ENCODE data around the gene SMARCC2. TPM values are rescaled to one million over a fixed set of nuclear protein-coding genes. Genes with fewer than 3 reads are reported as not detected.
A peak's percentile ranks its signal among the peaks of the same experiment; 100 is the strongest.
"Not testable (repeated sequence)": the region's sequence is repeated elsewhere in the genome, so short reads cannot be mapped to it uniquely, and the experiment has no call there.

SMARCC2 gene
- total RNA-seq, 2 experiments from 2014 or later, result 162 to 174 TPM

- no peak overlapping the region for H3K4me3 Mint-ChIP-seq
- no peak for DNase-seq
- H3K4me1 Mint-ChIP-seq, result peaks cover 1% of the 10 kb centered on the region
- peaks cover 5% of the 10 kb centered on the region for H3K36me3 Mint-ChIP-seq
- no peaks in the 10 kb centered on the region for H3K9me3 Mint-ChIP-seq
- POLR2A ChIA-PET, result interaction anchor here (0.7 kb wide), 1 partner anchor 403 kb away, joined by 3 read pairs; no protein-coding TSS in a partner anchor
- no peak for ATAC-seq (ENCODE audit: low read depth)
- no peaks in the 10 kb centered on the region for H3K27me3 Mint-ChIP-seq
- no peak overlapping the region for H3K27ac Mint-ChIP-seq
Observed at GRCh38 chr12:56202838-56203237, 13.6 kb upstream of the SMARCC2 start.

GRCh38 chr12:56202366-56202765 lies 13.1 kb upstream of the SMARCC2 start:
- H3K27ac Mint-ChIP-seq, result no peak overlapping the region
- H3K4me1 Mint-ChIP-seq, result peaks cover 1% of the 10 kb centered on the region
- no peaks in the 10 kb centered on the region for H3K9me3 Mint-ChIP-seq
- H3K4me3 Mint-ChIP-seq, result no peak overlapping the region
- no peak for ATAC-seq (ENCODE audit: low read depth)
- DNase-seq, result no peak
- POLR2A ChIA-PET, result interaction anchor here (1.7 kb wide), 1 partner anchor 20 kb away, joined by 3 read pairs; the partner anchor contains the start of gene RNF41
- peaks cover 5% of the 10 kb centered on the region for H3K36me3 Mint-ChIP-seq
- H3K27me3 Mint-ChIP-seq, result no peaks in the 10 kb centered on the region

DNA sequence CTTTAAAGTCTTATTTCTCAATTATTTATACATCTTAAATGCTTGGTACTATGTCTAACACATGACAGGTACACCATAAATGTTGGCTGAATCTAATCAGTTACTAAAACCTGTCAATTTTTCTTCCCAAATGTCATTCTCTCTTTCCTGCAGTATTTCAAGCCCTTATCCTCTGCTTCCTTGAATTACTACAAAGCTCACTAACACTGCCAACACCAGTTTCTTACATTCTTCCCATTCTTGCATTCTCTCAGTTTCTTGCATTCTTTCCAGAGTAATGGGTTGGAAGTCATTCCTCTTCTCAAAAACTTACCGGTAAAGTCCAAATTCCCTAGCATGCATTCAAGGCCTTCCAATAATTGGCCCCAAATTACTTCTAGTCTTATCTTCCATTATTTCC lies 9.6 kb upstream of the SMARCC2 start:
- H3K27me3 Mint-ChIP-seq, result no peaks in the 10 kb centered on the region
- H3K27ac Mint-ChIP-seq, result no peak overlapping the region
- H3K4me1 Mint-ChIP-seq, result no peaks in the 10 kb centered on the region
- peaks cover 2% of the 10 kb centered on the region for H3K36me3 Mint-ChIP-seq
- no peak overlapping the region for H3K4me3 Mint-ChIP-seq
- ATAC-seq (ENCODE audit: low read depth) (no peak), DNase-seq (no peak)
- no peaks in the 10 kb centered on the region for H3K9me3 Mint-ChIP-seq
- POLR2A ChIA-PET, result interaction anchor here (1.4 kb wide), 1 partner anchor 10 kb away, joined by 3 read pairs; the partner anchor contains the start of gene SMARCC2

DNA sequence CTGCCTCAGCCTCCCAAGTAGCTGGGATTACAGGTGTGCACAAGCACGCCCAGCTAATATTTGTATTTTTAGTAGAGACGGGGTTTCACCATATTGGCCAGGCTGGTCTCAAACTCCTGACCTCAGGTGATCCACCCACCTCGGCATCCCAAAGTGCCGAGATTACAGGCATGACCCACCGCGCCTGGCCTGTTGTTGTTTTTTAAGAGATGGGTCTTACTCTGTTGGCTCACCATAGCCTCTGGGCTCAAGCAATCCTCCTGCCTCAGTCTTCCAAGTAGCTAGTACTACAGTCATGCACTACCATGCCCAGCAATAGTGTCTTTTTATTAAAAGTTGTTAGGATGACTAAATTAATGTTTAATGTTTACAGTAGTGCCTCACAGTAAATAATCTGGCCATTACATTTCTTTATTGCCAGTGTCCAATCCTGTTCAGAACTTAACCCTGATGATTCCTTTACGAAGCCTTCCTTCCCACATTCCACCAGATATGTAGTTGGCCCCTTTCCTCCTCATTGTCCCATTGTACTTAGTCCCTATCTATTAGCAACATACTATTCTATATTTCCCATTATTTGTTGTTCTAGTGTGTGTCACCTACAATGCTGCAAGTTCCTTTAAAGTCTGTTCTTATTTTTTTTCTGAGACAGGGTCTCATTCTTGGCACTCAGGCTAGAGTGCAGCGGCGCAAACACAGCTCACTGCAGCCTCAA lies 8.8 kb upstream of the SMARCC2 start:
- peaks cover 7% of the 10 kb centered on the region for H3K36me3 Mint-ChIP-seq
- no peak overlapping the region for H3K4me3 Mint-ChIP-seq
- DNase-seq (no peak), ATAC-seq (ENCODE audit: low read depth) (no peak)
- H3K27ac Mint-ChIP-seq, result no peak overlapping the region
- H3K4me1 Mint-ChIP-seq, result peaks cover 5% of the 10 kb centered on the region
- H3K9me3 Mint-ChIP-seq, result no peaks in the 10 kb centered on the region
- POLR2A ChIA-PET, result interaction anchor here (1.4 kb wide), 1 partner anchor 9 kb away, joined by 3 read pairs; the partner anchor contains the start of gene SMARCC2
- H3K27me3 Mint-ChIP-seq, result no peaks in the 10 kb centered on the region

DNA sequence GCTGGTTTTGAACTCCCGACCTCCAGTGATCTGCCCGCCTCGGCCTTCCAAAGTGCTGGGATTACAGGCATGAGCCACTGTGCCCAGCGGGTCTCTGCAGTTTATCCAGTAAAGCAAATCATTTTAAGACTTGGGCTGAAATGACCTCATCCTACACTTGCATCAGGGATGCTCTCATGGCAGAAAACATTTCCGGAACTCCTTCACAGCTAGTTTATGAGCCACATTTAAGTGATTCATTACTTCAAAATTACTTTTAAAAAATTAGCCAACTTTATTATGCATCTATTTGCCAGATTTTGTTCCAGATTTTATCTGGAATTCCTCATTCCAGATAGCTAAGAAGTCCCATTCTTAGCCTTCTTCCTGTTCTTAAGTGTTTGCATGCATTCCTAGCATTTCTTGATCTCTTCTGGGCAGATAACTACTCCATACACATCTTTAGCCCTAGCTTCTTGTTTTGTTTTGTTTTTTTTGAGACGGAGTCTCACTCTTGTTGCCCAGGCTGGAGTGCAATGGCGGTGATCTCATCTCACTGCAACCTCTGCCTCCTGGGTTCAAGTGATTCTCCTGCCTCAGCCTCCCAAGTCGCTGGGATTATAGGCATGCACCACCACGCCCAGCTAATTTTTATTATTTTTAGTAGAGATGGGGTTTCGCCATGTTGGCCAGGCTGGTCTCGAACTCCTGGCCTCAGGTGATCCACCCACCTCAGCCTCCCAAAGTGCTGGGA lies 7.7 kb upstream of the SMARCC2 start:
- H3K27ac Mint-ChIP-seq, H3K4me3 Mint-ChIP-seq: not testable (repeated sequence)

GRCh38 chr12:56193025-56193578 lies 3.8 kb upstream of the SMARCC2 start:
- Mint-ChIP-seq H3K9me3 (no peaks in the 10 kb centered on the region), H3K4me3 (peak overlapping the region; percentile 26), H3K36me3 (peaks cover 8% of the 10 kb centered on the region), H3K27me3 (peaks cover 2% of the 10 kb centered on the region), H3K27ac (peak overlapping the region; percentile 85), H3K4me1 (peaks cover 27% of the 10 kb centered on the region)
- no peak for DNase-seq
- ATAC-seq (ENCODE audit: low read depth), result no peak
- POLR2A ChIA-PET, result interaction anchor here (0.6 kb wide), 1 partner anchor 68 kb away, joined by 5 read pairs; no protein-coding TSS in a partner anchor

More for the DNA sequence above, 7.7 kb upstream of the SMARCC2 start:
- POLR2A ChIA-PET, result interaction anchor here (0.7 to 1.0 kb wide), 3 partner anchors 60 to 123 kb away, joined by 3 read pairs; partner anchors contain the start of gene ZC3H10
- not testable (repeated sequence) for DNase-seq; H3K27me3 Mint-ChIP-seq; H3K9me3 Mint-ChIP-seq; H3K36me3 Mint-ChIP-seq; ATAC-seq (ENCODE audit: low read depth)
- peaks cover 12% of the 10 kb centered on the region for H3K4me1 Mint-ChIP-seq

GRCh38 chr12:56192582-56192981 lies 3.3 kb upstream of the SMARCC2 start:
- Mint-ChIP-seq H3K27ac (no peak overlapping the region), H3K4me3 (no peak overlapping the region)
- POLR2A ChIA-PET, result no interaction called here

DNA sequence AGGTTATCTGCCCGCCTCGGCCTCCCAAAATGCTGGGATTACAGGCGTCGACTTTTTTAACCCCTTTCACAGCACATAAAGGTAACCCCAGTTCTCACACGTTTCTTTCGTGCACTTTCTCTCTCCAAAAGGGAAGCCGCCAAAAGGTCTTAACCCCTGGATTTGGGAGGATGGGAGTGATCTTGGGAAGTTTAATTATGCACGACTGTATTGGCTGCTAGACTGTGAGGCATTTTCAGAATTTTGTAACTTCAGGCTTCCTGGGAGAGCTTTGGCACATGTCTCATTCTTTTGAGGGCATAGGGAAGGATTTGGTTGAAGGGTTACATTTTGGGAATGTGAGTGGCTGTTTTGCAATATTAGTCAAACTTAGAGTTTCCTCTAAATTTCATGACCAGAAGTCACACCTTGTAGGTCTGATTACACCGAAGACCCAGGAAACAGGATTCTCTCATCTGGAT lies 1.4 kb upstream of the SMARCC2 start:
- ATAC-seq (ENCODE audit: low read depth) (no peak), DNase-seq (no peak)
- H3K9me3 Mint-ChIP-seq, result no peaks in the 10 kb centered on the region
- H3K27ac Mint-ChIP-seq, result peak overlapping the region; percentile 98
- peak overlapping the region; percentile 99 for H3K4me3 Mint-ChIP-seq
- H3K4me1 Mint-ChIP-seq, result peaks cover 46% of the 10 kb centered on the region
- POLR2A ChIA-PET, result interaction anchor here (1.2 to 6.2 kb wide), 5 partner anchors 30 to 73 kb away, joined by 3 to 86 read pairs (median 66); partner anchors contain the start of genes ESYT1, MYL6, RNF41 and ZC3H10
- H3K36me3 Mint-ChIP-seq, result peaks cover 16% of the 10 kb centered on the region
- H3K27me3 Mint-ChIP-seq, result peaks cover 2% of the 10 kb centered on the region

More at GRCh38 chr12:56192582-56192981, 3.3 kb upstream of the SMARCC2 start:
- Mint-ChIP-seq H3K4me1 (peaks cover 33% of the 10 kb centered on the region), H3K9me3 (no peaks in the 10 kb centered on the region), H3K27me3 (peaks cover 2% of the 10 kb centered on the region), H3K36me3 (peaks cover 8% of the 10 kb centered on the region)
- ATAC-seq (ENCODE audit: low read depth) (no peak), DNase-seq (no peak)

- Mint-ChIP-seq H3K4me3 (peak overlapping the region; percentile 99), H3K27ac (peak overlapping the region; percentile 98), H3K4me1 (peaks cover 47% of the 10 kb centered on the region), H3K27me3 (peaks cover 2% of the 10 kb centered on the region), H3K9me3 (no peaks in the 10 kb centered on the region), H3K36me3 (peaks cover 18% of the 10 kb centered on the region)
- peak; percentile 41 for ATAC-seq (ENCODE audit: low read depth)
- DNase-seq, result peak; percentile 87
- POLR2A ChIA-PET, result interaction anchor here (0.5 to 6.2 kb wide), 28 partner anchors 9 to 459 kb away, joined by 3 to 86 read pairs (median 4); partner anchors contain the start of genes ANKRD52, CNPY2, CS and ESYT1
Observed at GRCh38 chr12:56189918-56190694, 823 bp upstream of the SMARCC2 start.

GRCh38 chr12:56188778-56189098 lies 545 bp downstream of the SMARCC2 start:
- DNase-seq, result no peak
- ATAC-seq (ENCODE audit: low read depth), result no peak
- Mint-ChIP-seq H3K4me3 (peak overlapping the region; percentile 95), H3K27me3 (peaks cover 2% of the 10 kb centered on the region), H3K27ac (peak overlapping the region; percentile 89), H3K4me1 (peaks cover 47% of the 10 kb centered on the region), H3K36me3 (peaks cover 23% of the 10 kb centered on the region), H3K9me3 (no peaks in the 10 kb centered on the region)
- POLR2A ChIA-PET, result interaction anchor here (0.8 to 6.2 kb wide), 19 partner anchors 10 to 450 kb away, joined by 3 to 86 read pairs (median 5); partner anchors contain the start of genes ESYT1, MYL6, PA2G4 and RNF41

- DNase-seq, result no peak
- POLR2A ChIA-PET, result interaction anchor here (0.8 to 6.2 kb wide), 13 partner anchors 13 to 449 kb away, joined by 3 to 86 read pairs (median 5); partner anchors contain the start of genes ESYT1, MYL6, PA2G4 and RNF41
- Mint-ChIP-seq H3K36me3 (peaks cover 21% of the 10 kb centered on the region), H3K4me1 (peaks cover 44% of the 10 kb centered on the region), H3K9me3 (no peaks in the 10 kb centered on the region), H3K27ac (peak overlapping the region; percentile 89), H3K4me3 (peak overlapping the region; percentile 95), H3K27me3 (peaks cover 2% of the 10 kb centered on the region)
- no peak for ATAC-seq (ENCODE audit: low read depth)
Observed at GRCh38 chr12:56188131-56188777, 1.0 kb downstream of the SMARCC2 start.

DNA sequence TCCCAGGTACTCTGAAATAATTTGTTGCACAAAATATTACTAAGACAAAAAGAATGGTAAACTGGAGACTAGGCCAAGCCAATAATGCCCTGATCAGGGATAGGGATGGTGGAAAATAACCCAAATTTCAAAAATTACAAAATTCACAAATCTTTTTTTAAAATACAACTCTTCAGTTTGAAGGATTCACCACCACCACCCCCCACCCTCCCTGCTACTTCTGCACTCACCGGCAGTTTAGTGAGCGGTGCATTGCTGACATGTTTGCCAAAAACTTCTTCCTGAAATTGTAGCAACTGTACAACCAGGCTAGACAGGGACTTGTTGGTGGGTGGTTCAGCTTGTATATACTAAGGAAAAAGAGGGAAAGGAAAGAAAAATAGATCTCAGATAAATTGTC lies 2.3 kb downstream of the SMARCC2 start:
- Mint-ChIP-seq H3K27me3 (peaks cover 2% of the 10 kb centered on the region), H3K4me1 (peaks cover 36% of the 10 kb centered on the region), H3K27ac (peak overlapping the region; percentile 44), H3K4me3 (peak overlapping the region; percentile 95), H3K36me3 (peaks cover 19% of the 10 kb centered on the region), H3K9me3 (no peaks in the 10 kb centered on the region)
- DNase-seq, result no peak
- ATAC-seq (ENCODE audit: low read depth), result no peak
- POLR2A ChIA-PET, result interaction anchor here (1.9 to 6.2 kb wide), 4 partner anchors 26 to 67 kb away, joined by 5 to 86 read pairs (median 73); partner anchors contain the start of genes ESYT1, MYL6 and ZC3H10

Measured in activated naive CD8-positive, alpha-beta T cell treated with anti-CD3 and anti-CD28 coated beads, Interleukin-2, amount 10 ng/mL, durations not matched to agents 7 days and 5 days (primary cell).